ENCODE results near the gene SLC51B.
"Not testable (repeated sequence)": the region's sequence is repeated elsewhere in the genome, so short reads cannot be mapped to it uniquely, and the experiment has no call there.

Gene SLC51B

DNA sequence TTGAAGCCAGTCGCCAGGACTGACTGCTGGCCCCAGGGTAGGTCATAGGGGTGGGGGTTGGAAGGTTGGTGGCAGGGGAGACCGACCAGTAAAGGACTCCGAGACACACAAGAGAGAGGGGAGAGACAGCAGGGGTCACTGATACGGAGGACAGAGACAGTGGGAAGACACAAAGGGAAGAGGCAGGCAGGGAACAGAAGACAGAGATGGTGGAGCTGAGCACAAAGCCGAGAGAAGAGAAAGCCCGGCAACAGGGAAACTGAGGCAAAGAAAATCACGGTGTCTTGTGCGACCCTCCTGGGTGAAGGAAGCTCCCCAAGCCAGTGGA, 22.1 kb downstream of the SLC51B start:
- no peak for DNase-seq

DNA sequence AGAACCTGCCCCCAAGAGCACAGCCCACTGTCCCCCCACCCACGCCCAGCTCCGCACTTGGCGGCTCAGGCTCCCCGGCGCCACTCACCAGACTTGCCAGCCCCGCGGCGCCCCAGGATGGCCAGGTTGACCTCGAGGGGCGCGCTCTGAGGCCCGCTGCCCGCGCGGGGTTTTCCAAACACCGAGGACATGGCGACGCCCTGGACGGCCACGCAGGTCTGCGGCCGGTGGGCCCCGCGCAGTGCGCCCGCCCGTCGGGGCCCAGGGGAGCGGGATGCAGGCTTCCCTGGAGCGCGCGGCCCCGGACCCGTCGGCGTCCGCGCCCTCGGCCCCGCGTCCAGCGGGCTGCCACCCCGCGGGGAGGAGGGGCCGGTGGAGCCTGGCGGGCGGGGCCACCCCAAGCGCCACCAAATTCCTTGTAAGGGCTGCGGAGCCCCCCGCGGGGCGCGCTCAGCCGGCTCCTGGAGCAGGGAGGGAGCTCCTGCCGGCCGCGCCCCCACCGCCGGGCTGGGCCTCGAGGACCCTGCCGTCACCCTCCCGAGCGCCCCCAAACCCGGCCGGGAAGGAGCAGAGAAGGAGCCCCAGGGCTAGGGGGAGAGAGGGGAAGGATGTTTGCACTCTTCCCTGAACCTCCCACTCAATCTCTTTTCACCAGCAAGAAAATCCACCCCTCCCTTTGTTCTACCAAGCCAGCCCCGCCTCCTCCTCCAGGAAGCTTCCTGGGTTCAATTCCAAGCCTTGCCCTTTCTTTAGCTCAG, 22.6 kb downstream of the SLC51B start, which contains the start of gene RASL12:
Gene RASL12 (minus strand): TSS at position 347 of the 758 bp plus-strand sequence. CDS start 156 bp downstream, at position 191.
- no peak for DNase-seq

DNA sequence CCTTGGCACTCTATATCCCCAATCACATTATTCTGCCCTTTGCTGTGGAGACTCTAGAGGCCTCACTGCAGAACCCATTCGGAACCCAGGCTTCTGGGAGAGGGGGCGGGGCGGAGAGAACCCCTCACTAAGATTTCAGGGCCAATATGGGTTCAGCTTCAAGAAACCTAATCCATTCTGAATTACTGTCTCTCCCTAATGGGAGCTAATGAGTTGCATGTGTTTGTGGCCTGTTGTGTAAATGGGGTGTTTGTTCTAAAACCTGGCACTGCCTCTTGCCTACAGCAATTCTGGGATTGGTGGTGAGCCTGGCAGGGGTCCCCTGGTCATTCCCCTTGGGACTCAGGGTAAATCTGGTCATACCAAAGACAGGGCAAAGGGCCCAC, 23.2 kb downstream of the SLC51B start:
- no peak for DNase-seq

DNA sequence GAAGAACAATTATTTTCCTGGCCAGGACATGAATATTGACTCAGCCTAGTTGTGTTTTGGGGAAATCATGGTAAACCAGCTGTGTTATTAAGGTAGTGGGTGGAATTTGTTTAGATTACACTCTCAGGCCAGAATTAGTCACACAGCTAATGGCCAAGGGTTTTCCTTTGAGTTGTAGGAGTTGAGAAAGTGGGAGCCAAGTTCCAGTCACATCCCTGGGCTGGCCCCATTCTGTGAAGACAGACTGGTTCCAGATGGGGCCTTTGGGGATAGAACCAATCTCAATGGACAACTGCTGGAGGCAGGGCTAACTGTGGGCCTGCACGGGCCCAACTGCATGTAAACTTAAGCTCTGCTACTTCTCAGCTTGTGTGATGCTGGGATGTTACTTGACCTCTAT, 24.0 kb downstream of the SLC51B start:
- no peak for DNase-seq

- no peak for DNase-seq
Observed at GRCh38 chr15:65069779-65070546, 24.8 kb downstream of the SLC51B start.

DNA sequence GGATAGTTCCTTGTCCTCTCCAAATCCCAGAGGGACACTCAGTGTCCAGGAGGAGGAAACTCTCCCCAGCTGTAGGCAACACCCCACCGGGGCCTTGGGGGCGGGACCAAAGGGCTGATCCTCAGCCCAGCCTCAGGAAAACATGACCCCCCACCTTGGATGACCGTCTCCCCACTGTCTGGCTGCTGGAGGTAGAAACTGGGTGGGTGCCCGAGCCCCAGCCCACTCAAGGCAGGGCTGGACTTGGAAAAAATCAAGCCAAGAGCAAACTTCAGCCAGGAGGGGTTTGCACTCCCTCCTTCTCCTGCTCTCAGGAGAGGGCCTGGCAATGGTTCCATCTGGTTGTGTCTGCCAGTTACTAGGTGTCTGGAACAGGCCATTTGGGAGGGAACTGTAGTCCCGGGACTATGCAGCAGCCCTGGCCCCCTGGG, 26.2 kb downstream of the SLC51B start:
- no peak for DNase-seq

- DNase-seq: no peak
Observed at GRCh38 chr15:65072027-65072426, 26.8 kb downstream of the SLC51B start.

DNA sequence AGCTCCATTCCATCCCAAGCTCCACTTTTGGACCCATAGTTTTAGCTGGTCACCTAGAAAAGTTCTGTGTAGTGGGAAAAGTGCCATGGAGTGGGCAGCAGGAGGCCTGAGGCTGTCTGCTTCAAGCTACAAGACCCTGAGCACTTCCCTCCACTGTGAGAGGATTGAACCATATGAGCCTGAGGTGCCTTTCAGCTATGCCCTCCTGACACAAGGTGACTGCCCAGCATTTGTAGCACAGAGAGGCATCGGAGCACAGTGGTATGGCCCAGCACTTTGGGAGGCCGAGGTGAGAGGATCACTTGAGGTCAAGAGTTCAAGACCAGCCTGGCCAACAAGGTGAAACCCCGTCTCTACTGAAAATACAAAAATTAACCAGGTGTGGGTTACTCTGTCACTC, 27.4 kb downstream of the SLC51B start:
- DNase-seq: no peak

- not testable (repeated sequence) for DNase-seq
Observed at GRCh38 chr15:65074946-65075345, 29.8 kb downstream of the SLC51B start.

DNA sequence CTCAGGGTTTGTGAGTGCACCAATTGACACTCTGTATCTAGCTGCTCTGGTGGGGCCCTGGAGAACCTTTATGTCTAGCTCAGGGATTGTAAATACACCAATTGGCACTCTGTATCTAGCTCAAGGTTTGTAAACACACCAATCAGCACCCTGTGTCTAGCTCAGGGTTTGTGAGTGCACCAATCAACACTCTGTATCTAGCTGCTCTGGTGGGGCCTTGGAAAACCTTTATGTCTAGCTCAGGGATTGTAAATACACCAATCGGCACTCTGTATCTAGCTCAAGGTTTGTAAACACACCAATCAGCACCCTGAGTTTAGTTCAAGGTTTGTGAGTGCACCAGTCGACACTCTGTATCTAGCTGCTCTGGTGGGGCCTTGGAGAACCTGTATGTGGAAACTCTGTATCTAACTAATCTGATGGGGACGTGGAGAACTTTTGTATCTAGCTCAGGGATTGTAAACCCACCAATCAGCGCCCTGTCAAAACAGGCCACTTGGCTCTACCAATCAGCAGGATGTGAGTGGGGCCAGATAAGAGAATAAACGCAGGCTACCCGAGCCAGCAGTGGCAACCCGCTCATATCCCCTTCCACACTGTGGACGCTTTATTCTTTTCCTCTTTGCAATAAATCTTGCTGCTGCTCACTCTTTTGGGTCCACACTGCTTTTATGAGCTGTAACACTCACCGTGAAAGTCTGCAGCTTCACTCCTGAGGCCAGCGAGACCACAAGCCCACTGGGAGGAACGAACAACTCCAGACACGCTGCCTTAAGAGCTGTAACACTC, 30.6 kb downstream of the SLC51B start:
- not testable (repeated sequence) for DNase-seq

- DNase-seq: no peak
Observed at GRCh38 chr15:65076486-65077290, 31.5 kb downstream of the SLC51B start, which contains the start of gene KBTBD13. Gene KBTBD13, plus strand, starts transcription at chr15:65076746. Its CDS starts 70 bp downstream, at chr15:65076816.

DNA sequence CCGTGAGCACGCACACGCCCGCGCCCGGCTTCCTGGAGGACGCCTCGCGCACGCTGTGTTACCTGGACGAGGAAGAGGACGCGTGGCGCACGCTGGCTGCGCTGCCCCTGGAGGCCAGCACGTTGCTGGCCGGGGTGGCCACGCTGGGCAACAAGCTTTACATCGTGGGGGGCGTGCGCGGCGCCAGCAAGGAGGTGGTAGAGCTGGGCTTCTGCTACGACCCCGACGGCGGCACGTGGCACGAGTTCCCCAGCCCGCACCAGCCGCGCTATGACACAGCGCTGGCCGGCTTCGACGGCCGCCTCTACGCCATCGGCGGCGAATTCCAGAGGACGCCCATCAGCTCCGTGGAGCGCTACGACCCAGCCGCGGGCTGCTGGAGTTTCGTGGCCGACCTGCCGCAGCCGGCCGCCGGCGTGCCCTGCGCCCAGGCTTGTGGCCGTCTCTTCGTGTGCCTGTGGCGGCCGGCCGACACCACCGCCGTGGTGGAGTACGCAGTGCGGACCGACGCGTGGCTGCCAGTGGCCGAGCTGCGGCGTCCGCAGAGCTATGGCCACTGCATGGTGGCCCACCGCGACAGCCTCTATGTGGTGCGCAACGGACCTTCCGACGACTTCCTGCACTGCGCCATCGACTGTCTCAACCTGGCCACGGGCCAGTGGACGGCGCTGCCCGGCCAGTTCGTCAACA, 32.2 kb downstream of the SLC51B start:
- DNase-seq: no peak

DNA sequence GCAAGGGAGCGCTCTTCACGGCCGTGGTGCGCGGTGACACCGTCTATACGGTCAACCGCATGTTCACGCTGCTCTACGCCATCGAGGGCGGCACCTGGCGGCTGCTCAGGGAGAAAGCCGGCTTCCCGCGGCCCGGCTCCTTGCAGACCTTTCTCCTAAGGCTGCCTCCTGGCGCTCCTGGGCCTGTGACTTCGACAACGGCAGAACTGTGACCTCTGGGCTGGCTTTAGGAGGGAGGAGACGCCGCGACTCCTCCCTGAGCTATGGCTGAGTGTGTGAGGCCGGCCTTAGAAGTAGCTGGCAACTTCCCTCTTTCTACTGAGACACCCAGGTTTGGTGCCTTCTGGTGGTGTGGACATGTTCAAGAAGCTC, 32.8 kb downstream of the SLC51B start:
- DNase-seq: no peak

- DNase-seq: no peak
Observed at GRCh38 chr15:65079580-65079979, 34.4 kb downstream of the SLC51B start.

GRCh38 chr15:65081270-65081669, 36.1 kb downstream of the SLC51B start:
- DNase-seq: no peak

GRCh38 chr15:65081758-65082157, 36.6 kb downstream of the SLC51B start:
- DNase-seq: no peak

DNA sequence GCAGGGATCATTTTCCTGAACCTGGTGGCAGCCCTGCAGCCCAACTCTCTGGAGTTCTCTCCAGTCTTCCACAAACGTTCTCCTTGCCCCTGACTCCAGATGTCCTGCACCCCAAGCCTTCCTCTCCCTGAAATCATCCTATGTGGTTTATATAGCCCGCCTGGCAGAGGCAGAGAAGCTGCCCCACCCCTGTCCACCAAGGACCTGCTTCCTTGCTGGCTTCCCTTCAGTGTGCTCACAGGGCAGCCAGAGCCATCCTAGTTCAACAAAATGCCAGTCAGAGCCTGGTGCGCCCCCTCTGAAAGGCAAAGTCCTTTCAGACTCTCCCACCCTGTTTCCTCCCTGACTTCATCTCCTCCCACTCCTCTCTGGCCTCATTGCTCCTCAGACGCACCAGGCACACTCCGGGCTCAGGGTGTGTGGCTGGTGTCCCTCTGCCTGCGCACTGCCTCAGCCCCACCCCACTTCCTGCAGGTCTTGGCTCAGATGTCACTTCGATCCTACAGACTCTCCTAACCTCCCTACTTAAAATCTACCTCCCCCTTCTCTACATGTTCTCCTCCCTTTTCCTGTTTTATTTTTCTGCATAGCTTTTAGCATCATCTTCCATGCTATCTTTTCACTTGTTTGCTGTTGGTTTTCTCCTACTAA, 37.2 kb downstream of the SLC51B start:
- DNase-seq: no peak

GRCh38 chr15:65083262-65083701, 38.1 kb downstream of the SLC51B start:
- DNase-seq: no peak

GRCh38 chr15:65084500-65085206, 39.5 kb downstream of the SLC51B start:
- no peak for DNase-seq

- no peak for DNase-seq
Observed at GRCh38 chr15:65085207-65085753, 40.1 kb downstream of the SLC51B start.

Measured in NCI-H1048 (cell line).